CD8-positive, alpha-beta memory T cell (primary cell): ENCODE measurements around the gene ARMC5. TPM values are rescaled to one million over a fixed set of nuclear protein-coding genes. Genes with fewer than 3 reads are reported as not detected.
A peak's percentile ranks its signal among the peaks of the same experiment; 100 is the strongest.

ENCODE experiments used
- CTCF ChIA-PET: fragments of 350-600 bp; sonication (Branson Sonifier 250); formaldehyde crosslinking; loops from one replicate; lab custom pipeline; 2021; ENCODE audit warnings: antibody characterized with exemption; lab: Charles Lee
- POLR2A ChIA-PET: fragments of 350-600 bp; sonication (Branson Sonifier 250); formaldehyde crosslinking; loops from one replicate; lab custom pipeline; 2021; ENCODE audit warnings: antibody characterized with exemption; lab: Charles Lee
- DNase-seq, 5 donors: peaks; one replicate each; pipeline versions ENCODE4 v3.0.0 to v3.0.0-alpha.2; 2020 to 2022; ENCODE audit warnings: mixed read lengths in 1 of 5
- H3K27ac ChIP-seq: one replicate; pipeline ENCODE4 v1.7.0; 2013; ENCODE audit warnings: low read depth, mild to moderate bottlenecking, low read length, moderate library complexity
- H3K27me3 ChIP-seq: 2 replicates; pipeline ENCODE4 v1.7.0; 2013; ENCODE audit warnings: low read length, mild to moderate bottlenecking; ENCODE audit not compliant: insufficient read depth, poor library complexity, severe bottlenecking
- H3K36me3 ChIP-seq: 2 replicates; pipeline ENCODE4 v1.7.0; 2013; ENCODE audit warnings: mild to moderate bottlenecking, low read length, moderate library complexity; ENCODE audit not compliant: insufficient read depth
- H3K4me1 ChIP-seq: 2 replicates; pipeline ENCODE4 v1.7.0; 2013; ENCODE audit warnings: mild to moderate bottlenecking, low read length, moderate library complexity; ENCODE audit not compliant: insufficient read depth
- H3K4me3 ChIP-seq: 2 replicates; pipeline ENCODE4 v1.7.0; 2013; ENCODE audit warnings: mild to moderate bottlenecking, low read length
- H3K9me3 ChIP-seq: 2 replicates; pipeline ENCODE4 v1.7.0; 2013; ENCODE audit warnings: mild to moderate bottlenecking, low read length
- H3K27ac Mint-ChIP-seq, 8 donors: one replicate each; pipeline ENCODE4 v1.8.0; 2020 to 2021; ENCODE audit warnings: mixed read lengths in 8 of 8, mild to moderate bottlenecking in 6 of 8, inconsistent platforms in 3 of 8, moderate library complexity in 3 of 8
- H3K27me3 Mint-ChIP-seq, 2 donors: one replicate each; pipeline ENCODE4 v1.8.0; 2020 to 2021; ENCODE audit warnings: mixed read lengths in 2 of 2, mild to moderate bottlenecking in 1 of 2, moderate library complexity in 1 of 2
- H3K36me3 Mint-ChIP-seq, 3 donors: one replicate each; pipeline ENCODE4 v1.8.0; 2020 to 2021; ENCODE audit warnings: mixed read lengths in 3 of 3, inconsistent platforms in 1 of 3, mild to moderate bottlenecking in 1 of 3
- H3K4me1 Mint-ChIP-seq, 3 donors: one replicate each; pipeline ENCODE4 v1.8.0; 2020 to 2021; ENCODE audit warnings: mixed read lengths in 3 of 3, inconsistent platforms in 1 of 3, mild to moderate bottlenecking in 1 of 3
- H3K4me3 Mint-ChIP-seq, 7 donors: one replicate each; pipeline ENCODE4 v1.8.0; 2020 to 2021; ENCODE audit warnings: mixed read lengths in 7 of 7, mild to moderate bottlenecking in 6 of 7, moderate library complexity in 4 of 7, inconsistent platforms in 2 of 7
- H3K9me3 Mint-ChIP-seq, 5 donors: one replicate each; pipeline ENCODE4 v1.8.0; 2020 to 2022; ENCODE audit warnings: mixed read lengths in 5 of 5, mild to moderate bottlenecking in 3 of 5, moderate library complexity in 2 of 5, inconsistent platforms in 1 of 5
- polyA plus RNA-seq: library from polyadenylated mRNA; unstranded; fragments of 300-500 nt; fragmentation: Illumina TruSeq; gene quantifications from one replicate; pipeline ENCODE4 v1.2.3, GENCODE V29; 2021
- total RNA-seq, 2 experiments: library from RNA; stranded (reverse); gene quantifications; one replicate each; pipeline ENCODE4 v1.2.3, GENCODE V29; 2021

The ARMC5 gene
- total and polyA plus RNA-seq, 3 experiments from 2014 or later, result 9.8 to 15.9 (median 14.3) TPM

- Histone ChIP-seq H3K36me3 (no peaks in the 10 kb centered on the region), H3K27ac (no peak within 1 kb of the TSS), H3K27me3 (peaks cover 13% of the 10 kb centered on the region), H3K9me3 (no peaks in the 10 kb centered on the region), H3K4me3 (peak within 1 kb of the TSS; percentile 22), H3K4me1 (peaks cover 15% of the 10 kb centered on the region)
- Mint-ChIP-seq H3K9me3 (no peaks in the 10 kb centered on the region), H3K4me3 (peak within 1 kb of the TSS; percentile 48 to 82 (median 71)), H3K36me3 (peaks cover 0 to 5% (median 0%) of the 10 kb centered on the region in 3 donors), H3K27ac (no peak within 1 kb of the TSS), H3K27me3 (peaks cover 19 to 23% of the 10 kb centered on the region in 2 donors), H3K4me1 (peaks cover 9 to 33% (median 14%) of the 10 kb centered on the region in 3 donors)
- DNase-seq, result no peak
- ChIA-PET POLR2A (interaction anchor here (0.6 kb wide), 1 partner anchor 12 kb away, joined by 3 read pairs; no protein-coding TSS in a partner anchor), CTCF (no interaction called here)
These were observed 12.8 kb downstream of the ARMC5 start, which contains the start of gene TGFB1I1 for GRCh38 chr16:31471875-31472708. Gene TGFB1I1 (plus strand): TSS chr16:31472152. CDS start chr16:31472189, 37 bp downstream.

- Mint-ChIP-seq H3K4me1 (peaks cover 6 to 33% (median 14%) of the 10 kb centered on the region in 3 donors), H3K36me3 (peaks cover 0 to 2% (median 0%) of the 10 kb centered on the region in 3 donors), H3K27ac (no peak overlapping the region), H3K4me3 (peak overlapping the region in 5 of 7 donors; percentile 0 to 78 (median 71)), H3K9me3 (no peaks in the 10 kb centered on the region), H3K27me3 (peaks cover 19 to 23% of the 10 kb centered on the region in 2 donors)
- Histone ChIP-seq H3K4me1 (peaks cover 8% of the 10 kb centered on the region), H3K27ac (no peak overlapping the region), H3K9me3 (no peaks in the 10 kb centered on the region), H3K36me3 (no peaks in the 10 kb centered on the region), H3K27me3 (peaks cover 13% of the 10 kb centered on the region), H3K4me3 (peak overlapping the region; percentile 22)
- CTCF ChIA-PET, result no interaction called here
- POLR2A ChIA-PET, result no interaction called here
- DNase-seq, result peak in 2 of 5 donors; percentile 18 to 22
These were observed 13.5 kb downstream of the ARMC5 start for GRCh38 chr16:31472709-31473203.

GRCh38 chr16:31473264-31473984 lies 14.1 kb downstream of the ARMC5 start:
- no peak overlapping the region for H3K27ac Mint-ChIP-seq
- Histone ChIP-seq H3K27ac (no peak overlapping the region), H3K9me3 (no peaks in the 10 kb centered on the region), H3K4me1 (peaks cover 8% of the 10 kb centered on the region), H3K27me3 (peaks cover 13% of the 10 kb centered on the region), H3K4me3 (no peak overlapping the region), H3K36me3 (no peaks in the 10 kb centered on the region)
- H3K27me3 Mint-ChIP-seq, result peaks cover 19 to 23% of the 10 kb centered on the region in 2 donors
- ChIA-PET POLR2A (no interaction called here), CTCF (interaction anchor here (5.3 kb wide), 1 partner anchor 14 kb away, joined by 23 read pairs; the partner anchor contains the start of gene ARMC5)
- DNase-seq, result no peak
- peaks cover 0 to 2% (median 0%) of the 10 kb centered on the region in 3 donors for H3K36me3 Mint-ChIP-seq
- no peaks in the 10 kb centered on the region for H3K9me3 Mint-ChIP-seq
- peak overlapping the region in 4 of 7 donors; percentile 3 to 78 (median 18) for H3K4me3 Mint-ChIP-seq
- H3K4me1 Mint-ChIP-seq, result peaks cover 6 to 35% (median 17%) of the 10 kb centered on the region in 3 donors

- Histone ChIP-seq H3K9me3 (no peaks in the 10 kb centered on the region), H3K27me3 (peaks cover 13% of the 10 kb centered on the region), H3K4me3 (no peak overlapping the region), H3K4me1 (peaks cover 8% of the 10 kb centered on the region), H3K27ac (no peak overlapping the region), H3K36me3 (no peaks in the 10 kb centered on the region)
- Mint-ChIP-seq H3K27ac (no peak overlapping the region), H3K36me3 (peaks cover 0 to 2% (median 0%) of the 10 kb centered on the region in 3 donors), H3K4me3 (peak overlapping the region in 2 of 7 donors; percentile 45 to 59), H3K4me1 (peaks cover 6 to 35% (median 17%) of the 10 kb centered on the region in 3 donors), H3K27me3 (peaks cover 19 to 23% of the 10 kb centered on the region in 2 donors), H3K9me3 (no peaks in the 10 kb centered on the region)
- ChIA-PET POLR2A (interaction anchor here (1.4 kb wide), 1 partner anchor 14 kb away, joined by 3 read pairs; no protein-coding TSS in a partner anchor), CTCF (interaction anchor here (5.3 kb wide), 1 partner anchor 15 kb away, joined by 23 read pairs; the partner anchor contains the start of gene ARMC5)
- DNase-seq, result no peak
These were observed 14.9 kb downstream of the ARMC5 start for GRCh38 chr16:31474173-31474714.

GRCh38 chr16:31474773-31475738 lies 15.8 kb downstream of the ARMC5 start:
- Mint-ChIP-seq H3K27me3 (peaks cover 19 to 26% of the 10 kb centered on the region in 2 donors), H3K4me3 (peak overlapping the region in 4 of 7 donors; percentile 11 to 40 (median 24)), H3K36me3 (peaks cover 0 to 2% (median 0%) of the 10 kb centered on the region in 3 donors), H3K27ac (no peak overlapping the region), H3K9me3 (no peaks in the 10 kb centered on the region), H3K4me1 (peaks cover 6 to 35% (median 17%) of the 10 kb centered on the region in 3 donors)
- no peak overlapping the region for H3K4me3 ChIP-seq
- H3K9me3 ChIP-seq, result no peaks in the 10 kb centered on the region
- no peaks in the 10 kb centered on the region for H3K36me3 ChIP-seq
- no peak overlapping the region for H3K27ac ChIP-seq
- DNase-seq, result no peak
- H3K4me1 ChIP-seq, result peaks cover 8% of the 10 kb centered on the region
- ChIA-PET POLR2A (interaction anchor here (1.4 to 2.0 kb wide), 2 partner anchors 13 to 16 kb away, joined by 3 to 11 read pairs; partner anchors contain the start of gene ARMC5), CTCF (interaction anchor here (5.3 kb wide), 1 partner anchor 16 kb away, joined by 23 read pairs; the partner anchor contains the start of gene ARMC5)
- H3K27me3 ChIP-seq, result peaks cover 13% of the 10 kb centered on the region

DNA sequence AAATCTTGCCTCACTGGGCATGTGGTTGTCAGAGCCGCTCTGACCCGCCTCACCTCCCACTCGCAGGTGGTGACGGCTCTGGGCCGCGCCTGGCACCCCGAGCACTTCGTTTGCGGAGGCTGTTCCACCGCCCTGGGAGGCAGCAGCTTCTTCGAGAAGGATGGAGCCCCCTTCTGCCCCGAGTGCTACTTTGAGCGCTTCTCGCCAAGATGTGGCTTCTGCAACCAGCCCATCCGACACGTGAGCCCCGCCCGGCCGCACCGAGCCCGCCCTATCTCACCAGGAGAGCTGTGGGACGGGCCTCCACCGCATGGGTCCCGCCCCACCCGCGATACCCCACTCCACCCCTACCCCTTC lies 16.6 kb downstream of the ARMC5 start:
- Histone ChIP-seq H3K27ac (no peak overlapping the region), H3K4me1 (peaks cover 8% of the 10 kb centered on the region), H3K36me3 (no peaks in the 10 kb centered on the region), H3K4me3 (peak overlapping the region; percentile 70), H3K27me3 (peaks cover 13% of the 10 kb centered on the region), H3K9me3 (no peaks in the 10 kb centered on the region)
- H3K27ac Mint-ChIP-seq, result peak overlapping the region in 3 of 8 donors; percentile 37 to 78 (median 66)
- peaks cover 0 to 2% (median 0%) of the 10 kb centered on the region in 3 donors for H3K36me3 Mint-ChIP-seq
- peak in 1 of 5 donors; percentile 20 for DNase-seq
- peaks cover 6 to 35% (median 17%) of the 10 kb centered on the region in 3 donors for H3K4me1 Mint-ChIP-seq
- peaks cover 19 to 26% of the 10 kb centered on the region in 2 donors for H3K27me3 Mint-ChIP-seq
- ChIA-PET POLR2A (interaction anchor here (1.4 to 2.0 kb wide), 2 partner anchors 12 to 17 kb away, joined by 3 to 11 read pairs; partner anchors contain the start of gene ARMC5), CTCF (interaction anchor here (5.3 kb wide), 1 partner anchor 17 kb away, joined by 23 read pairs; the partner anchor contains the start of gene ARMC5)
- no peaks in the 10 kb centered on the region for H3K9me3 Mint-ChIP-seq
- H3K4me3 Mint-ChIP-seq, result peak overlapping the region; percentile 63 to 94 (median 88)
